Measurements from ENCODE around the gene KMT2C. TPM values are rescaled to one million over a fixed set of nuclear protein-coding genes. Genes with fewer than 3 reads are reported as not detected.

KMT2C gene
- total RNA-seq, 1 experiment from 2014 or later = 54.3 TPM

DNA sequence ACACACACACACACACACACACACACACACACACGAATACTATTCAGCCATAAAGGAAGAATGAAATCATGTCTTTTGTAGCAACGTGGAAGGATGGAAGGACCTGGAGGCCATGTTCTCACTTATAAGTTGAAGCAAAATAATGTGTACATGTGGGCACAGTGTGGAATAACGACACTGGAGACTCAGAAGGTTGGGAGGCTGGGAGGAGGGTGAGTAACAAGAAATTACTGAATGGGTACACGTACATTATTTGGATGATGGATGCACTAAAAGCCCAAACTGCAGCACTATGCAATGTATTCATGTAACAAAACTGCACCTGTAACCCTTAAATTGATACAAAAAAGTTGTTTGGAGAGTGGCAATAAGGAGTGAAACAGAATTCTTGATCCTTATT is 32.1 kb downstream of the KMT2C start:
- intact Hi-C loops (cut with micrococcal nuclease; ENCODE audit: unreplicated experiment) = no loop called here
- H3K36me3 ChIP-seq (ENCODE audit: low read depth) = peaks cover 6% of the 10 kb centered on the region; the same call in 1 of the 2 replicates
- no peaks in the 10 kb centered on the region for H3K9me3 ChIP-seq (ENCODE audit: insufficient read depth, low read depth)
- H3F3A ChIP-seq (ENCODE audit: insufficient read depth, low read depth) = peaks cover 9% of the 10 kb centered on the region
- H3K9me2 ChIP-seq (ENCODE audit: insufficient read depth) = no peaks in the 10 kb centered on the region
- no peak for TF ChIP-seq EZH2 (IDR thresholded peaks at IDR 0.05; ENCODE audit: low read depth)
- TF ChIP-seq, protein P1, sequence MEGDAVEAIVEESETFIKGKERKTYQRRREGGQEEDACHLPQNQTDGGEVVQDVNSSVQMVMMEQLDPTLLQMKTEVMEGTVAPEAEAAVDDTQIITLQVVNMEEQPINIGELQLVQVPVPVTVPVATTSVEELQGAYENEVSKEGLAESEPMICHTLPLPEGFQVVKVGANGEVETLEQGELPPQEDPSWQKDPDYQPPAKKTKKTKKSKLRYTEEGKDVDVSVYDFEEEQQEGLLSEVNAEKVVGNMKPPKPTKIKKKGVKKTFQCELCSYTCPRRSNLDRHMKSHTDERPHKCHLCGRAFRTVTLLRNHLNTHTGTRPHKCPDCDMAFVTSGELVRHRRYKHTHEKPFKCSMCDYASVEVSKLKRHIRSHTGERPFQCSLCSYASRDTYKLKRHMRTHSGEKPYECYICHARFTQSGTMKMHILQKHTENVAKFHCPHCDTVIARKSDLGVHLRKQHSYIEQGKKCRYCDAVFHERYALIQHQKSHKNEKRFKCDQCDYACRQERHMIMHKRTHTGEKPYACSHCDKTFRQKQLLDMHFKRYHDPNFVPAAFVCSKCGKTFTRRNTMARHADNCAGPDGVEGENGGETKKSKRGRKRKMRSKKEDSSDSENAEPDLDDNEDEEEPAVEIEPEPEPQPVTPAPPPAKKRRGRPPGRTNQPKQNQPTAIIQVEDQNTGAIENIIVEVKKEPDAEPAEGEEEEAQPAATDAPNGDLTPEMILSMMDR (conservative IDR thresholded peaks at IDR 0.05) = no peak
- H3K27ac ChIP-seq = no peak overlapping the region
- H4K20me1 ChIP-seq (ENCODE audit: insufficient read depth) = peaks cover 15% of the 10 kb centered on the region
- no peak for DNase-seq
- H3K79me2 ChIP-seq (ENCODE audit: low read depth) = peaks cover 93% of the 10 kb centered on the region
- CTCF ChIA-PET = no interaction called here
- no TSS peak for BruUV-seq (replicated peaks)
- H3K27me3 ChIP-seq (ENCODE audit: insufficient read depth, low read depth) = no peaks in the 10 kb centered on the region
- H3K4me3 ChIP-seq = no peak overlapping the region
- H3K4me2 ChIP-seq = no peak overlapping the region
- H2AFZ ChIP-seq = no peak overlapping the region
- H3K4me1 ChIP-seq (replicated peaks; ENCODE audit: insufficient read depth) = 0 out of 2 replicates have a peak, but pooled peaks cover 10% of the 10 kb centered on the region
- POLR2A ChIA-PET (ENCODE audit: unreplicated experiment) = no interaction called here

DNA sequence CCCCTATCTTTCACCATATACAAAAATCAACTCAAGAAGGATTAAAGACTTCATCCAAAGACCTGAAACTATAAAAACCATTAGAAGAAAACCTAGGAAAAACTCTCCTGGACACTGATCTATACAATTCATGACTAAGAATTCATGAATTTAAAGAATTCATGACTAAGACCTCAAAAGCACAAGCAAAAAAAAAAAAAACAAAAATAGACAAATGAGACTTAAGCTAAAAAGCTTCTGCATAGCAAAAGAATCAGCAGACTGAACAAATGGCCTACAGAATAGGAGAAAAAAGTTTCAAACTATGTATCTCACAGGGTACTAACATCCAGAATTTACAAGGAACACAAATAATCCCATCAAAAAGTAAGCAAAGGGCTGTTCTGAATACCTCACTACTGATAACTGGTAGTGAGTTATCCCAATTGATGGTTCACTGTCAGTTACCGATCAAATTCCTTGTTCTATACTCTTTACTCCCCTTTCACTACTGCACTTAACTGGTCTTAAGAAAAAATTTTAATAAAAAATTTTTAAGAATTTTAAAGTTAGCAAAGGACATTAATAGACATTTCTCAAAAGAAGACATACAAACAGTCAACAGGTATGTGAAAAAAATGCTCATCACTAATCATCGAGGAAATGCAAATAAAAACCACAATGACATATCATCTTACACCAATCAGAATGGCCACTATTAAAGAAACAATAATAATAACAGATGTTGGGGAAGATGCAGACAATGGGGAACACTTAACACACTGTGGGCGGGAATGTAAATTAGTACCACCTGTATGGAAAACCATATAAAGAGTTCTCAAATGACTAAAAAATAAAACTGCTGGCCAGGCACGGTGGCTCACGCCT is 33.2 kb downstream of the KMT2C start:
- peaks cover 15% of the 10 kb centered on the region for H4K20me1 ChIP-seq (ENCODE audit: insufficient read depth)
- no peaks in the 10 kb centered on the region for H3K27me3 ChIP-seq (ENCODE audit: insufficient read depth, low read depth)
- H3K4me2 ChIP-seq = no peak overlapping the region
- H3K9me2 ChIP-seq (ENCODE audit: insufficient read depth) = no peaks in the 10 kb centered on the region
- peak in 1 of 2 experiments; percentile 66 for DNase-seq
- no peak for TF ChIP-seq EZH2 (IDR thresholded peaks at IDR 0.05; ENCODE audit: low read depth)
- TF ChIP-seq, protein P1 (conservative IDR thresholded peaks at IDR 0.05) = no peak
- POLR2A ChIA-PET (ENCODE audit: unreplicated experiment) = interaction anchor here (0.7 kb wide), 1 partner anchor 31 kb away, joined by 4 read pairs; no protein-coding TSS in a partner anchor
- peaks cover 95% of the 10 kb centered on the region for H3K79me2 ChIP-seq (ENCODE audit: low read depth)
- no peak overlapping the region for H2AFZ ChIP-seq
- H3K9me3 ChIP-seq (ENCODE audit: insufficient read depth, low read depth) = no peaks in the 10 kb centered on the region
- H3K27ac ChIP-seq = no peak overlapping the region
- intact Hi-C loops (cut with micrococcal nuclease; ENCODE audit: unreplicated experiment) = no loop called here
- BruUV-seq (replicated peaks) = no TSS peak
- CTCF ChIA-PET = no interaction called here
- H3K4me1 ChIP-seq (replicated peaks; ENCODE audit: insufficient read depth) = 0 out of 2 replicates have a peak, but pooled peaks cover 10% of the 10 kb centered on the region
- no peak overlapping the region for H3K4me3 ChIP-seq
- H3K36me3 ChIP-seq (ENCODE audit: low read depth) = peaks cover 6% of the 10 kb centered on the region; the same call in 1 of the 2 replicates
- H3F3A ChIP-seq (ENCODE audit: insufficient read depth, low read depth) = peaks cover 9% of the 10 kb centered on the region

- H3K9me2 ChIP-seq (ENCODE audit: insufficient read depth) = no peaks in the 10 kb centered on the region
- H4K20me1 ChIP-seq (ENCODE audit: insufficient read depth) = peaks cover 17% of the 10 kb centered on the region
- POLR2A ChIA-PET (ENCODE audit: unreplicated experiment) = no interaction called here
- H3K4me3 ChIP-seq = no peak overlapping the region
- TF ChIP-seq, protein P1 (conservative IDR thresholded peaks at IDR 0.05) = no peak
- no peak for TF ChIP-seq EZH2 (IDR thresholded peaks at IDR 0.05; ENCODE audit: low read depth)
- CTCF ChIA-PET = interaction anchor here (0.6 kb wide), 1 partner anchor 18 kb away, joined by 4 read pairs; no protein-coding TSS in a partner anchor
- H3K27ac ChIP-seq = no peak overlapping the region
- DNase-seq = no peak
- peaks cover 95% of the 10 kb centered on the region for H3K79me2 ChIP-seq (ENCODE audit: low read depth)
- BruUV-seq (replicated peaks) = no TSS peak
- 0 out of 2 replicates have a peak, but pooled peaks cover 10% of the 10 kb centered on the region for H3K4me1 ChIP-seq (replicated peaks; ENCODE audit: insufficient read depth)
- H3K9me3 ChIP-seq (ENCODE audit: insufficient read depth, low read depth) = no peaks in the 10 kb centered on the region
- no peak overlapping the region for H2AFZ ChIP-seq
- no peak overlapping the region for H3K4me2 ChIP-seq
- H3K27me3 ChIP-seq (ENCODE audit: insufficient read depth, low read depth) = no peaks in the 10 kb centered on the region
- H3F3A ChIP-seq (ENCODE audit: insufficient read depth, low read depth) = peaks cover 9% of the 10 kb centered on the region
- no peaks in the 10 kb centered on the region for H3K36me3 ChIP-seq (ENCODE audit: low read depth)
- intact Hi-C loops (cut with micrococcal nuclease; ENCODE audit: unreplicated experiment) = no loop called here
Observed at GRCh38 chr7:152399344-152399743, 36.5 kb downstream of the KMT2C start.
